ENCODE measurements around the gene ARMC7.

DNA sequence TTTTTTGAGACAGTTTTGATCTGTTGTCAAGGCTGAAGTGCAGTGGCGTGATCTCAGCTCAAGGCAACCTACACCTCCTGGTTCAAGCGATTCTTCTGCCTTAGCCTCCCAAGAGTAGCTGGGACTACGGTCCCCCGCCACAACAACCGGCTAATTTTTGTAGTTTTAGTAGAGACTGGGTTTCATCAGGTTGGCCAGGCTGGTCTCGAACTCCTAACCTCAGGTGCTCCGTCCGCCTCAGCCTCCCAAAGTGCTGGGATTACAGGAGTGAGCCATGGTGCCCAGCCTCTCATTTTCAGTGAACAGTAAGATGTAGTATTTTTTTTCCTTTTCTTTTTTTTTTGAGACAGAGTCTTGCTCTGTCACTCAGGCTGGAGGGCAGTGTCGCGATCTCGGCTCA, 65.2 kb downstream of the ARMC7 start:
- TF ChIP-seq, protein P1, sequence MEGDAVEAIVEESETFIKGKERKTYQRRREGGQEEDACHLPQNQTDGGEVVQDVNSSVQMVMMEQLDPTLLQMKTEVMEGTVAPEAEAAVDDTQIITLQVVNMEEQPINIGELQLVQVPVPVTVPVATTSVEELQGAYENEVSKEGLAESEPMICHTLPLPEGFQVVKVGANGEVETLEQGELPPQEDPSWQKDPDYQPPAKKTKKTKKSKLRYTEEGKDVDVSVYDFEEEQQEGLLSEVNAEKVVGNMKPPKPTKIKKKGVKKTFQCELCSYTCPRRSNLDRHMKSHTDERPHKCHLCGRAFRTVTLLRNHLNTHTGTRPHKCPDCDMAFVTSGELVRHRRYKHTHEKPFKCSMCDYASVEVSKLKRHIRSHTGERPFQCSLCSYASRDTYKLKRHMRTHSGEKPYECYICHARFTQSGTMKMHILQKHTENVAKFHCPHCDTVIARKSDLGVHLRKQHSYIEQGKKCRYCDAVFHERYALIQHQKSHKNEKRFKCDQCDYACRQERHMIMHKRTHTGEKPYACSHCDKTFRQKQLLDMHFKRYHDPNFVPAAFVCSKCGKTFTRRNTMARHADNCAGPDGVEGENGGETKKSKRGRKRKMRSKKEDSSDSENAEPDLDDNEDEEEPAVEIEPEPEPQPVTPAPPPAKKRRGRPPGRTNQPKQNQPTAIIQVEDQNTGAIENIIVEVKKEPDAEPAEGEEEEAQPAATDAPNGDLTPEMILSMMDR (IDR thresholded peaks at IDR 0.05; ENCODE audit: low read length): no peak
- TF ChIP-seq EZH2phosphoT487 (IDR thresholded peaks at IDR 0.05; ENCODE audit: low read length) (no peak), EZH2 (optimal IDR thresholded peaks at IDR 0.05; ENCODE audit: low read depth, low read length) (no peak)
